Measurements from ENCODE around the gene LONRF3. TPM values are rescaled to one million over a fixed set of nuclear protein-coding genes. Genes with fewer than 3 reads are reported as not detected.

The LONRF3 gene
- total and polyA plus RNA-seq, 2 of the 13 experiments (the other 11 are each of a cell fraction or from before 2014, with no cell fraction given) = 4.8 to 11.6 TPM

GRCh38 chrX:119007189-119007770, 32.9 kb downstream of the LONRF3 start:
- ChIA-PET POLR2A (no interaction called here), CTCF (ENCODE audit: low intra/inter-chr PET ratio, low total read pairs) (no interaction called here)
- Histone ChIP-seq H4K20me1 (ENCODE audit: insufficient read depth, low read length) (no peaks in the 10 kb centered on the region), H3K4me3 (replicated peaks in 1 of 3; ENCODE audit: insufficient read depth in 1 of 3, low read depth in 2 of 3, low read length in 3 of 3) (no peak overlapping the region), H3K27ac (ENCODE audit: extremely low read length, insufficient read depth, low read length) (no peak overlapping the region), H3K36me3 (replicated peaks in 1 of 2; ENCODE audit: control insufficient read depth in 1 of 2, insufficient read depth in 2 of 2, low read length in 2 of 2) (peaks cover 7 to 20% of the 10 kb centered on the region in 2 experiments; a peak in 4 of 5 replicates), H3K9me3 (ENCODE audit: low read length) (no peaks in the 10 kb centered on the region), H3K27me3 (ENCODE audit: control insufficient read depth in 1 of 2, insufficient read depth in 2 of 2, low read length in 2 of 2) (no peaks in the 10 kb centered on the region), H2AFZ (ENCODE audit: low read length) (no peak overlapping the region), H3K9ac (ENCODE audit: insufficient read depth, low read depth, low read length) (no peak overlapping the region), H3K4me1 (ENCODE audit: insufficient read depth, low read length) (no peaks in the 10 kb centered on the region), H3K79me2 (ENCODE audit: insufficient read depth, low read length) (no peaks in the 10 kb centered on the region), H3K4me2 (ENCODE audit: low read depth, low read length) (no peak overlapping the region)
- ATAC-seq (no peak), DNase-seq (ENCODE audit: low spot score) (no peak), FAIRE-seq (no peak)
- in situ Hi-C loops (cut with HindIII; ENCODE audit: extremely low pct_ligation_motif_present, low pct_unique_long_range_greater_than_20kb) = no loop called here
- intact Hi-C loops (cut with micrococcal nuclease; ENCODE audit: unreplicated experiment) = no loop called here
- whole genome bisulfite sequencing (ENCODE audit: low lambda C conversion rate) = 100% methylated on average over 2 of the region's 3 CpGs
- no TSS peak for BruUV-seq (replicated peaks)
- TF ChIP-seq ZNF446 (CRISPR knock-in tag; IDR thresholded peaks at IDR 0.05) = no peak
- no peak for TF ChIP-seq SMARCE1 (IDR thresholded peaks at IDR 0.05; ENCODE audit: borderline replicate concordance)
- no peak for TF ChIP-seq ZNF12 (CRISPR knock-in tag; IDR thresholded peaks at IDR 0.05)
- TF ChIP-seq HIC2 (CRISPR knock-in tag; IDR thresholded peaks at IDR 0.05; ENCODE audit: low read depth) = no peak
- no peak for TF ChIP-seq CBX2 (IDR thresholded peaks at IDR 0.05; ENCODE audit: low read depth, low read length)
- no peak for TF ChIP-seq CBX2 (CRISPR knock-in tag; IDR thresholded peaks at IDR 0.05; ENCODE audit: low read depth)

Measured in HepG2 (cell line).